K562 treated with DMSO at 1 percent for 48 hours (cell line): Measurements from ENCODE around the gene ZNF622. TPM values are rescaled to one million over a fixed set of nuclear protein-coding genes. Genes with fewer than 3 reads are reported as not detected.

Experiments
- total RNA-seq: library from RNA; unstranded; fragments of 300-600 nt; gene quantifications from 2 replicates; pipeline ENCODE4 v1.2.3, GENCODE V29; 2022; ENCODE audit warnings: low replicate concordance; ENCODE audit errors: extremely low read depth

ZNF622 gene
- total RNA-seq, result not detected in 2 replicates

GRCh38 chr5:16465544-16466432 is at the start of gene ZNF622:
Gene ZNF622 (minus strand): TSS chr5:16465800. CDS start chr5:16465665, 135 bp downstream.

Other genes with a start within 250 kb of the ZNF622 start
- not detected in 2 replicates for gene RETREG1, start 151.2 kb upstream of the ZNF622 start, total RNA-seq